22Rv1 (cell line): ENCODE data around the gene SCN8A.

Source experiments
- ZFX ChIP-seq: fragments of 450-650 bp; IDR thresholded peaks from 2 replicates; pipeline ENCODE4 v1.6.1; 2017; ENCODE audit warnings: antibody characterized with exemption, borderline replicate concordance
- TF ChIP-seq, protein P1 (sequence below): fragments of 450-650 bp; IDR thresholded peaks from 2 replicates; pipeline ENCODE4 v1.5.1; 2017; ENCODE audit warnings: mild to moderate bottlenecking

DNA sequence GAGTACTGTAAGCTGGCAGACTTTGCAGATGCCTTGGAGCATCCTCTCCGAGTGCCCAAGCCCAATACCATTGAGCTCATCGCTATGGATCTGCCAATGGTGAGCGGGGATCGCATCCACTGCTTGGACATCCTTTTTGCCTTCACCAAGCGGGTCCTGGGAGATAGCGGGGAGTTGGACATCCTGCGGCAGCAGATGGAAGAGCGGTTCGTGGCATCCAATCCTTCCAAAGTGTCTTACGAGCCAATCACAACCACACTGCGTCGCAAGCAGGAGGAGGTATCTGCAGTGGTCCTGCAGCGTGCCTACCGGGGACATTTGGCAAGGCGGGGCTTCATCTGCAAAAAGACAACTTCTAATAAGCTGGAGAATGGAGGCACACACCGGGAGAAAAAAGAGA, 215.9 kb downstream of the SCN8A start:
- TF ChIP-seq, protein P1, sequence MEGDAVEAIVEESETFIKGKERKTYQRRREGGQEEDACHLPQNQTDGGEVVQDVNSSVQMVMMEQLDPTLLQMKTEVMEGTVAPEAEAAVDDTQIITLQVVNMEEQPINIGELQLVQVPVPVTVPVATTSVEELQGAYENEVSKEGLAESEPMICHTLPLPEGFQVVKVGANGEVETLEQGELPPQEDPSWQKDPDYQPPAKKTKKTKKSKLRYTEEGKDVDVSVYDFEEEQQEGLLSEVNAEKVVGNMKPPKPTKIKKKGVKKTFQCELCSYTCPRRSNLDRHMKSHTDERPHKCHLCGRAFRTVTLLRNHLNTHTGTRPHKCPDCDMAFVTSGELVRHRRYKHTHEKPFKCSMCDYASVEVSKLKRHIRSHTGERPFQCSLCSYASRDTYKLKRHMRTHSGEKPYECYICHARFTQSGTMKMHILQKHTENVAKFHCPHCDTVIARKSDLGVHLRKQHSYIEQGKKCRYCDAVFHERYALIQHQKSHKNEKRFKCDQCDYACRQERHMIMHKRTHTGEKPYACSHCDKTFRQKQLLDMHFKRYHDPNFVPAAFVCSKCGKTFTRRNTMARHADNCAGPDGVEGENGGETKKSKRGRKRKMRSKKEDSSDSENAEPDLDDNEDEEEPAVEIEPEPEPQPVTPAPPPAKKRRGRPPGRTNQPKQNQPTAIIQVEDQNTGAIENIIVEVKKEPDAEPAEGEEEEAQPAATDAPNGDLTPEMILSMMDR = no peak
- TF ChIP-seq ZFX = no peak
